ENCODE measurements around the gene GOLM1.

DNA sequence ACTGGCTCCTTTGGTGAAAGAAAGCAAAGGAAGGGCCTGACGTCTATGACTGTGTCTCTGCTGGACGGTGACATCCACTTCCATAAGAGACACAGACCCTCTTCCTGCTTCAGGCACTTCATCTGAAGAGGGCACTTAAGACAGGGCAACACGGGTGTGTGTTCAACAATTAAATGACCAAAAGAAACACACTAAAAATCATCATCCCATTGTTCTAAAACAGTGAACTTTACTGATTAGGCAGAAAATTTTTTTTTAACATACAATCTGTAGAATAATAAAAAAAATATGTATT lies 58.5 kb downstream of the GOLM1 start:
- no peak for TF ChIP-seq CTCF (IDR thresholded peaks at IDR 0.05)
- TF ChIP-seq POLR2AphosphoS5 (IDR thresholded peaks at IDR 0.05; ENCODE audit: low read depth, low read length): no peak
- TF ChIP-seq, protein P1, sequence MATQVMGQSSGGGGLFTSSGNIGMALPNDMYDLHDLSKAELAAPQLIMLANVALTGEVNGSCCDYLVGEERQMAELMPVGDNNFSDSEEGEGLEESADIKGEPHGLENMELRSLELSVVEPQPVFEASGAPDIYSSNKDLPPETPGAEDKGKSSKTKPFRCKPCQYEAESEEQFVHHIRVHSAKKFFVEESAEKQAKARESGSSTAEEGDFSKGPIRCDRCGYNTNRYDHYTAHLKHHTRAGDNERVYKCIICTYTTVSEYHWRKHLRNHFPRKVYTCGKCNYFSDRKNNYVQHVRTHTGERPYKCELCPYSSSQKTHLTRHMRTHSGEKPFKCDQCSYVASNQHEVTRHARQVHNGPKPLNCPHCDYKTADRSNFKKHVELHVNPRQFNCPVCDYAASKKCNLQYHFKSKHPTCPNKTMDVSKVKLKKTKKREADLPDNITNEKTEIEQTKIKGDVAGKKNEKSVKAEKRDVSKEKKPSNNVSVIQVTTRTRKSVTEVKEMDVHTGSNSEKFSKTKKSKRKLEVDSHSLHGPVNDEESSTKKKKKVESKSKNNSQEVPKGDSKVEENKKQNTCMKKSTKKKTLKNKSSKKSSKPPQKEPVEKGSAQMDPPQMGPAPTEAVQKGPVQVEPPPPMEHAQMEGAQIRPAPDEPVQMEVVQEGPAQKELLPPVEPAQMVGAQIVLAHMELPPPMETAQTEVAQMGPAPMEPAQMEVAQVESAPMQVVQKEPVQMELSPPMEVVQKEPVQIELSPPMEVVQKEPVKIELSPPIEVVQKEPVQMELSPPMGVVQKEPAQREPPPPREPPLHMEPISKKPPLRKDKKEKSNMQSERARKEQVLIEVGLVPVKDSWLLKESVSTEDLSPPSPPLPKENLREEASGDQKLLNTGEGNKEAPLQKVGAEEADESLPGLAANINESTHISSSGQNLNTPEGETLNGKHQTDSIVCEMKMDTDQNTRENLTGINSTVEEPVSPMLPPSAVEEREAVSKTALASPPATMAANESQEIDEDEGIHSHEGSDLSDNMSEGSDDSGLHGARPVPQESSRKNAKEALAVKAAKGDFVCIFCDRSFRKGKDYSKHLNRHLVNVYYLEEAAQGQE (IDR thresholded peaks at IDR 0.05; ENCODE audit: insufficient read depth in 1 of 2, low read depth in 2 of 2, low read length in 1 of 2): no peak
- no peak for TF ChIP-seq SIN3A (IDR thresholded peaks at IDR 0.05; ENCODE audit: borderline replicate concordance, insufficient read depth, low read depth, low read length)
- no peak for TF ChIP-seq TCF7L2 (IDR thresholded peaks at IDR 0.05; ENCODE audit: low read depth, low read length)
